ENCODE measurements around the gene LDHAL6A.
"Not testable (repeated sequence)": the region's sequence is repeated elsewhere in the genome, so short reads cannot be mapped to it uniquely, and the experiment has no call there.

Gene LDHAL6A

GRCh38 chr11:18455686-18456372 lies at the start of gene LDHAL6A:
Gene LDHAL6A, plus strand, starts transcription at chr11:18455856. Its CDS starts 825 bp downstream, at chr11:18456681.
- no peak for DNase-seq (ENCODE audit: low read depth, low spot score)

- DNase-seq (ENCODE audit: low read depth, low spot score), result not testable (repeated sequence)
Measured at GRCh38 chr11:18407400-18407799, 48.3 kb upstream of the LDHAL6A start.

- no peak for DNase-seq (ENCODE audit: low read depth, low spot score)
Measured at GRCh38 chr11:18408558-18409291, 46.9 kb upstream of the LDHAL6A start.

GRCh38 chr11:18416459-18416858 lies 39.2 kb upstream of the LDHAL6A start:
- no peak for DNase-seq (ENCODE audit: low read depth, low spot score)

DNA sequence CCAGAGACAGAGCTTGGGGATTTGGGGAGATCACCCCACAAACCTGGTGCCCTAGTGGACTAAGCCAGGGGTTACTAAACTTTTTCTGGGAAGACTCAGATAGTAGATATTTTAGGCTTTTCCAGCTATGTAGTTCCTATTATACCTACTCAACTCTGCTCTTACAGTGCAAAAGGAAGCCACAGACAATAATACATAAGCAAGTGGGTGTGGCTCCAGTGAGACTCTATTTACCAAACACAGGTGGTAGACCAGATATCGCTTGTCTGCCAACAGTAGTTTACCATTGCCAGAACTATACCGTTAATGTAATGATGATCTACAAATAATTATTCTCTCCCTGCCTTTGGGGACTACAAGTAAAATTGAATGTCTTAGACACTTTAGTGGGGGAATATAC lies 36.6 kb upstream of the LDHAL6A start:
- DNase-seq (ENCODE audit: low read depth, low spot score), result no peak

GRCh38 chr11:18420067-18420466 lies 35.6 kb upstream of the LDHAL6A start:
- DNase-seq (ENCODE audit: low read depth, low spot score), result no peak

DNA sequence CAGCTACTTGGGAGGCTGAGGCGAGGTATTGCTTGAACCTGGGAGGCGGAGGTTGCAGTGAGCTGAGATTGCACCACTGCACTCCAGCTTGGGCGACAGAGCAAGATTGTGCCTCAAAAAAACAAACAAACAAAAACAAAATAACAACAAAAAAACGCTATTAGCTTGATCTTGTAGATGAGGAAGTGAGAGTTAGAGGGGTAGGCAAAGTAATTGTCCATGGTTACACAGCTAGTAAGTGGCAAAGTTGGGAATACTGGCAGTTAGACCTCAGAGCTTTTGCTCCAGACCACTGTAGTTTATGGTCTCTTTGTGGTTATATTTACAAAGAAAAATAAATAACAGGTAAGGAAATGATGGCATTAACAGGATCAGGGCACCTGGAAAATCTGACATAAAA lies 28.4 kb upstream of the LDHAL6A start:
- DNase-seq (ENCODE audit: low read depth, low spot score), result no peak

DNA sequence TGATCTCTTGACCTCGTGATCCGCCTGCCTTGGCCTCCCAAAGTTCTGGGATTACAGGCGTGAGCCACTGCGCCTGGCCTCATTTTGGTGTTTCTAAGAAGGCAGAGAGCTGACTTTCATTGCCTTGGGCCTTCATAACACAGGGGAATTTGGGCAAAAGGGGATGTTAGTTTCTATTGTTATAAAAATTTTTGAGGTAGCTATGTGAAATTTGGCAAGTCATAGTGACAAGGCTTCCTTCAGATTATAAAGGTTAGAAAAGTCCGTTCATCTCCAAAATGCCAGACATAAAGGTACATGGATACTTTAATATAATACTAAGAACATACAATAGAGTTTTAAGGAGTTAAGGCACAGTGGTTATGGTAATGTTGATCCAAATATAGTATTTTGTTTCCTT lies 26.3 kb upstream of the LDHAL6A start:
- DNase-seq (ENCODE audit: low read depth, low spot score), result no peak

DNA sequence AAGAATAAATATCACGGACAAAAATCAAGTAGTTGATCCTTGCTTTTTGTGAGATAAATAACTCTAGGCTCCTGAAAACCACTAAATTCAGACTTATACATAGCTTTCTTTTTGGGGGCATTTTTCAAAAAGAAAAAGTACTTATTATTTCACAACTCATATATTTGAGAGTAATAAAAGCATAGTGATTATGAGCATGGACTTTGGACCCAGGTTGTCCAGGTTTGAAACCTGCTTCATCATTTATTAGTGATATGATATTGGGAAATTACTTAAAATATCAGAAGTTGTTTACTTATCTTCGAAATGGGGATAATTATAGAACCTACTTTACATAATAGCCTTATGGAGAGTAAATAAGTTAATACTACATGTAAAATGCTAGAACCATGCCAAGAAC lies 17.0 kb upstream of the LDHAL6A start:
- DNase-seq (ENCODE audit: low read depth, low spot score), result no peak

DNA sequence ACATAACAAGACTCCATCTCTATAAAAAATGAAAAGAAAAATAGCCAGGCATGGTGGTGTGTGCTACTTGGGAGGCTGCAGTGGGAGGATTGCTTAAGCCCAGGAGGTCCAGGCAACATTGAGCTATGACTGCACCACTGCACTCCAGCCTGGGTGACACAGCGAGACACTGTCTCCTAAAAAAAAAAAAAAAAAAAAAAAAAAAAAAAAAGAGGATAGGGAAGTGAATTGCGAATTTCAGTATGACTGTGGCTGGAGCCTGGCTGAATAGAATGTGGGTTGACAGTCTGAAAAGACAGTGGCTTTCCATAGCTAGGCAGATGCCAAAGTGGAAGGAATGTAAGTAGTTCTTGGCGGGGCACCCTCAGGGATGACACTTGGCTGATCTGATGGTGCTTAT lies 6.4 kb upstream of the LDHAL6A start:
- no peak for DNase-seq (ENCODE audit: low read depth, low spot score)

GRCh38 chr11:18452927-18453326 lies 2.7 kb upstream of the LDHAL6A start:
- DNase-seq (ENCODE audit: low read depth, low spot score), result no peak

- no peak for DNase-seq (ENCODE audit: low read depth, low spot score)
Measured at GRCh38 chr11:18457450-18457849, 1.8 kb downstream of the LDHAL6A start.

DNA sequence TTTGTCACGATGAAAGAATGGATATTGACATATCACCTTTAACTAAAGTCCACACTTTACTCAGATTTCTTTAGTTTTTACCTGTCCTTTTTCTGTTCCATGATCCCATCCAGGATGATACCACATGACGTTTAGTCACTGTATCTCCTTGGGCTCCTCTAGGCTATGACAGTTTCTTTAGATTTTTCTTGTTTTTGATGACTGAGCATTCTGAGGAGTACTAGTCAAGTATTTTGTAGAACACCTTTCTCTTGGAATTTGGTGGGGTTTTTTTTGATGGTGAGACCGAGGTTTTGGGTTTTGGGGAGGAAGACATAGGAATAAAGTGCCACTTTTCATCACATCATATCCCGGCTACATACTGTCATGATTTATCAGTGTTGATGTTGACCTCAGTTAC lies 4.0 kb downstream of the LDHAL6A start:
- no peak for DNase-seq (ENCODE audit: low read depth, low spot score)

- DNase-seq (ENCODE audit: low read depth, low spot score), result no peak
Measured at GRCh38 chr11:18461909-18462308, 6.3 kb downstream of the LDHAL6A start.

GRCh38 chr11:18463439-18463838 lies 7.8 kb downstream of the LDHAL6A start:
- DNase-seq (ENCODE audit: low read depth, low spot score), result no peak

DNA sequence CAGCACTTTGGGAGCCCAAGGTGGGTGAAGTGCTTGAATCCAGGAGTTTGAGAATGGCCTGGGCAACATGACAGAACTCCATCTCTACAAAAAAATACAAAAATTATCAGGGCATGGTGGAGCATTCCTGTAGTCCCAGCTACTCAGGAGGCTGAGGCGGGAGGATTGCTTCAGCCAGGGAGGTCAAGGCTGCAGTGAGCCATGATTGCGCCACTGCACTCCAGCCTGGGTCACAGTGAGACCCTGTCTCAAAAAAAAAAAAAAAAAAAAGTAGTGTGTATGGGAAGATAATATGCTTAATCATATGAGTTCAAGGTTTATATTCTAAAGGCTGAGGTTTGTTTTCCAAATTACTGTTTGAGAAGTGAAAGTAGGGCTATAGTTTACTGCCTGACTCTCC lies 10.7 kb downstream of the LDHAL6A start:
- DNase-seq (ENCODE audit: low read depth, low spot score), result no peak

- DNase-seq (ENCODE audit: low read depth, low spot score), result no peak
Measured at GRCh38 chr11:18468059-18468458, 12.4 kb downstream of the LDHAL6A start.

GRCh38 chr11:18468961-18469360 lies 13.3 kb downstream of the LDHAL6A start:
- DNase-seq (ENCODE audit: low read depth, low spot score), result no peak

GRCh38 chr11:18471995-18472394 lies 16.3 kb downstream of the LDHAL6A start:
- DNase-seq (ENCODE audit: low read depth, low spot score), result no peak

GRCh38 chr11:18472587-18472986 lies 16.9 kb downstream of the LDHAL6A start:
- no peak for DNase-seq (ENCODE audit: low read depth, low spot score)

DNA sequence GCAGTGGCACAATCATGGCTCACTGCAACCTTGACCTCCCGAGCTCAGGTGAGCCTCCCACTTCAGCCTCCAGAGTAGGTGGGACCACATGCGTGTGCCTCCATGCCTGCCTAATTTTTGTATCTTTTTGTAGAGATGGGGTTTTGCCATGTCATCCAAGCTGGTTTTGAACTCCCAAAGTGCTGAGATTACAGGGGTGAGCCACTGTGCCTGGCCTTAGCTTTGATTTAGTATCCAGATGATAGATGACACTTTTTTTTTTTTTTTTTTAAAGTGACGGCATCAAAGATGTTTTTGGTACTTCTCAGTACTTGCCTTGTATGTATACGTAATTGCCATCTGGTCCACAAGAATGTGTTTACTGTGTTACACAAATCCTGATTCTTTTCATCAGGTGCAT lies 23.4 kb downstream of the LDHAL6A start:
- no peak for DNase-seq (ENCODE audit: low read depth, low spot score)

GRCh38 chr11:18485913-18486528 lies 30.4 kb downstream of the LDHAL6A start:
- no peak for DNase-seq (ENCODE audit: low read depth, low spot score)

DNA sequence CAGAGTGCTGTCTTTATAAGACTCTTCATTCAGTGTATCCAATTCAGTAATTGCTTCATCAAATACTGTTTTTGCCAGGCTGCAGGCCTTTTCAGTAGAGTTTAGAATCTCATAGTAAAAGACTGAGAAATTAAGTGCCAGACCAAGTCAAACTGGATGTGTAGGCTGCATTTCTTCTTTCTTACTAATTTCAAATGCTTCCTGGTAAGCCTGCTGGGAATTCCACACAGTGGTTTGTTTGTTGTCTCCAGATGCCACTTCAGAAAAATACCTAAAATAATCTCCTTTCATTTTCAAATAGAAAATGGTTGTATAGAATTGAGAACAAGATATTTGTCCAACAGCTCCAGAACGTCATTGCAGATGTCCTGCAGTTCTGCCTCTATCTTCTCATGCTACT lies 34.7 kb downstream of the LDHAL6A start:
- DNase-seq (ENCODE audit: low read depth, low spot score), result no peak

Measured in smooth muscle cell of the brain vasculature (primary cell).